ENCODE data around the gene PDHX.
"Not testable (repeated sequence)": the region's sequence is repeated elsewhere in the genome, so short reads cannot be mapped to it uniquely, and the experiment has no call there.

PDHX gene

DNA sequence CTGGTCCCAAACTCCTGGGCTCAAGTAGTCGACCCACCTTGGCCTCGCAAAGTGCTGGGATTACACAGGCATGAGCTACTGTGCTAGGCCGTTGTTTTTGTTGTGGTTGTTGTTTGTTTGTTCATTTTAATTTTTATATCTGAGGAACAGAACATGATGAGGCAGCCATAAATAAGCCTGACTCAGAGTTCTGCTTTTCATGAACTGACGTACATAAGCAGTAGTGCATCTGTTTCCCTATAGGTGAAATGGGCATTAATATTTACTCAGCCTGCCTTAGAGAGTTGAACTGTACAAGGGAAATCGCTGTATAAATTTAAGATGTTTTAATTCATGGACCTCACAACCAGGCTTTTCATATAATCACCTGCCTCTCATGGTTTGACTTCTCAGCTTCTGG, 80.5 kb downstream of the PDHX start:
- no peak for DNase-seq

DNA sequence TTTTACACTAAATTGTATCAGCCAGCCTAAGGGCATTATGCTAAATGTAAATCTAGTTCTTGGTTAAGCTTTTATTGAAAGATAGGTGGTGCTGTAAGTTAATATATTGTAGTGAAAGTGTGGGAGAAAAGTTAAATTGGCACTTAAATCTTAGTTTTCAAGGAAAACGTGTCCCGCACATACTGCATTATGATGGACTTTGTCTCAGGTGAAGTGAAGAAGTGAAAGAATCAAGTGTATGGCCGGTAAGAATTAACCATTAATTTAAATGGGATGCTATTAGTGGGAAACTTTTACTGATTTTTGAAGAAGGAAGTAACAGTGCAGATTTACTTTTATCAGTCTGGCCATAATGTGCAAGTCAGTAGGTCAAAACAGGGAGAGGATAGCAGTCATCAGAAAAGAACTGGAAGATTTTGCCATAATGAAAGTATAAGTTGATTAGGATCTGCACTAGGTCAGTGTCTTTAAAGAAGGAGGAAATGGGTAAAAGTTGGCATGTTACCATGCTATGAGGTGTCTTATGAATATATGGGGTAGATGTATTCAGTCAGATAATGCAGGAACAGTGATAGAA, 81.6 kb downstream of the PDHX start:
- DNase-seq = no peak

- DNase-seq = no peak
These were observed 83.0 kb downstream of the PDHX start for GRCh38 chr11:34999453-34999852.

GRCh38 chr11:35003186-35003585, 86.8 kb downstream of the PDHX start:
- no peak for DNase-seq

DNA sequence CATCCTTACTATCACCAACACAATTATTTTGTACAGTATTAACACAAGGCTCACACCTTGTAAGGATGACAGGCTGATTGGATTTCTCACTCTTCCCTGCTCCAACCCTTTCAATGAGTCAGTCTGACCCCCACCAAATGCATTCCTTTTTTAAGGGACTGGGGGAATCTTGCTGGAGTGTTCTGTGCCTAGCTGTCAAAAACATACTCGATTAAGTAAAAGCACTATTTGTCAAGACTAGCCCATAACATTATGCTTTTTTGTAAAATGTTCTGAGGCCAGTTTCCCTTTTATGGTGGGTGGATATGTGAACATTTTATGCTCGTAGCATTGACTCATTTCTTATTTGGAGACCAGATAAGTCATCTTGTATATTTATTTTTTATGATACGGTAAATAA, 87.2 kb downstream of the PDHX start:
- DNase-seq = no peak

- DNase-seq = no peak
These were observed 88.8 kb downstream of the PDHX start for GRCh38 chr11:35005141-35005780.

DNA sequence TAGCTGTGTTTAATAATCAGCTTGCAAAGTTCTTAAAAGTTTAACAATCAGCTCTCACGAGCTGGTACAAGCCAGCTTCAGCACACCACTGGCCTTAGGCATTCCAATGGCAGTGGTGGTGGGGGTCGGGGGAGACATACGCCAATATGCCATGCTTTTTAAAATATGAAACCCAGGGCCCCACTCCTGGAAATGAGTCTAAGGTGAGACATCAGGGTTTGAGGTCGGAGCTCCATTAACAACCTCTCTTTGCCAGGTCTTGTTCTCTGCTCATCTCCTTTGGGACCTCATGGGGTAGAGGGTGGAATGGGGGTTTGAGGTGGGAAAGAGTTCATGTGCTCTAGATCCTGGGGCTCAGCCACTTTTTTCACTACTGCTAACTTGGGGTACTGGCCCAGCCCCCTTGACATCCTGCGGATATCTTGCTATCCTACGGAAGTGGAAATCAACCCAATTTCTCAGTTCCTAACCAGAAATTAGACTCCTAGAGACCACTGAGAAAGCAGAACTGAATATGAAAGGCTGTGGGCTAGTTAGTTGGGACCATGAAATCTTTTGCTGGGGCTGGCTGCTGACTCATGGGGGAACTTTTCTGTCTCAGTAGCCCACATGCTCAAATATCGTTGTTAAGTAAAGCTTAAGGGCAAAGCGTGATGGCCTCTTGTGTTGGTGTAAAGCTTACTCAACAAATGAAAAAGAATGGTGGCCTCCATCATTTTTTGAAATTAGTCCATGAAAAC, 90.1 kb downstream of the PDHX start:
- DNase-seq = no peak

DNA sequence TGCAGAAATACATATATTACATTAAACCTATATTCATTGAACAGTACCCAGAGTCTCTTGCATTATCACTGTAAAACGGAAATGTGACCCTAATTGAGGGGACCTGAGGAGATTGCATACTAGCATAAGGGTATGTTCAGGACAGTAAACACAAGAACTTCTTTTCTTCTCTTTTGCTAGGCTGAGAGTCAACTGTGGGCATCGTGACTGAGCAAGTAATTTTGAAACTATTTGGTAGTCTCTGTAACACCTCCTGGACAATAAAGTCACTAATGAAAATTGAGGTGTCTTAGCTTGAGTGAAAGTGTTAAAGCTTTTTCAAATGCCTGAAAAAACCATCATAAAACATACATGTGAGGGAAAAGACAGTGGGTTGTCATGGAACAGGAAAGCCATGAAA, 90.9 kb downstream of the PDHX start:
- no peak for DNase-seq

GRCh38 chr11:35009191-35009943, 92.9 kb downstream of the PDHX start:
- no peak for DNase-seq

- no peak for DNase-seq
These were observed 93.5 kb downstream of the PDHX start for GRCh38 chr11:35009944-35010342.

GRCh38 chr11:35010654-35011053, 94.2 kb downstream of the PDHX start:
- DNase-seq = no peak

GRCh38 chr11:35011389-35011788, 95.0 kb downstream of the PDHX start:
- DNase-seq = no peak

GRCh38 chr11:35011944-35012343, 95.5 kb downstream of the PDHX start:
- no peak for DNase-seq

DNA sequence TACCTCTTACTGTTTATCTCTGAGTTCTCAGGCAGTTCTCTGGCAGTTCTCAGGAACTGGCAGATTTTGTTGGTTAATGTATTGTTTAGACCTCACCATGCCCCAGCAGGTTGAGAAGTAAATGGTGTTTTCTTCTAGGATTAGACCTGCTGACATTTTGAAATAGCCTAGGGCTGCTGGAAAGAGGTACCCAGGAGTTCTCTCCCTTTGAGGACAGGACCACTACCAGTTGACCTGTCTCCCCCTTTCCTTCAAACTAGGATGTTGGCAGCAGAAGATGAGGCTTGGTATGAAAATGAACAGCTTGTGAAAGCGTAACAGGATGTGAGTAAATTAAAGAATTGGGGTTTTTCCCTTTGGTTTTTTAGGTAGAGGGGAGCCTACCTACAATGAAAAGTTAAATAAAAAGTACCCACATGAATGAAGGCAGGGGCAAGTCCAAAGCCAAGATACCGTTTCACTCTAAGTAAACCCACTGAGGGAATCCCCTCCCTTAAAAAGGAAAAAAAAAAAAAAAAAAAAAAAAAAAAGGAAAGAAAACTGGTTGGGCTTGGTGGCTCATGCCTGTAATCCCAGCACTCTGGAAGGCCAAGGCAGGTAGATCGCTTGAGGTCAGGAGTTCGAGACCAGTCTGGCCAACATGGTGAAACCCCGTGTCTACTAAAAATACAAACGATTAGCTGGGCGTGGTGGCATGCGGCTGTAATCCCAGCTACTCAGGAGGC, 96.2 kb downstream of the PDHX start:
- no peak for DNase-seq

- no peak for DNase-seq
These were observed 97.3 kb downstream of the PDHX start for GRCh38 chr11:35013514-35014233.

- no peak for DNase-seq
These were observed 97.9 kb downstream of the PDHX start for GRCh38 chr11:35014346-35014745.

GRCh38 chr11:35015621-35016387, 99.4 kb downstream of the PDHX start:
- no peak for DNase-seq

DNA sequence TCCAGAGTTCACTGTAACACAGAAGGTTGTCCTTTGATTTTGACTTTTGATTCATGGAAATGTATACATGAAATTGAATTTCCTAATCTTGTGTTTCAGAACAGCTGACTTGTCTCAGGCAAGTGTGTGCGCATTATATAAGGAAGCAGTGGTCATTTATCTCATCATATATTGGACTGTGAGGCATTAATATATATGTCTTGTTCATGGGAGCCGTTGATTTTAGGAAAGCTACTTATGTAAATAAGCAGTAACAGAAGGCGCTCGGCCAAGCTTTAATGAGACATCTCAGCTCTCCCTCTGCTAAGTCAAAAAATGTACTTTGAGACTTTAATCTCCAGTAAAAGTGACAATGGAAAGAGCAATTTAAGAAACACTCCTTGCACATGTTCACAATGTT, 100.5 kb downstream of the PDHX start:
- DNase-seq = no peak

DNA sequence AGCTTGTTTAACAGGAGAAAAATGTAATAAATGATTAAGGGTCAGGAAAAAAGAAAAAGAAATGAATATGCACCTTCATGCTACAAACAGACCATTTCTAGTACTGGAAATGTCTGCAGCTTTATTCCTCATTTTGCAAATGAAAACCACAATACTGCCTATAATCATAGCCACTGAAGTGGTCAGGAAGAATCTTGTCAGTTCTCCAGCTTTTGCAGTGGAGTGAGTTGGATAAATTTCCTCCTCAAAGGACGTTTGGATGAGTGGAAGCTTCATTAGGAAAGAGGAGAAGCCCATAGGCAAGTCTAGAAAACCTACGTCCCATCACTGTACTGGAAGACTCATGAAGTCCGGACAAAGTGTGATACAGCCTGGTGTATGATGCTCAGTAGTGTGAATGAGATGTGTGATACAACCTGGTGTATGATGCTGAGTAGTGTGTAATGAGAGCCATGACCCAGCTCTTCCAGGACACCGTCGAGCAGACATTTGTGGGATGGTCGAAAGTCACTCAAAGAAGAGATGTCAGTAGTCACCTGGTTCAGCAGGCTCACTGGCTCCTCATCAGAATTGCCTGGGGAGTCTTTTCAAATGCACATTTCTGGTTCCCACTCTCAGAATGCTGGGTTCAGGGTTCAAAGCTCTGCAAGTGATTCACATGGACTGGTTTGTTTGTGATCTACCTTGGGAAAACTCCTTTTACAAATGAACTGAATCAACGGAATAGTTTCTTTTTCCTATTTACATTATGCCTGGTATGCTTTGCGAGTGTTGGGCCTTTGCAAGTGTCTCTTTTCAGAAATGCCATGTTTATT, 101.3 kb downstream of the PDHX start:
- no peak for DNase-seq

GRCh38 chr11:35021589-35021988, 105.2 kb downstream of the PDHX start:
- no peak for DNase-seq

DNA sequence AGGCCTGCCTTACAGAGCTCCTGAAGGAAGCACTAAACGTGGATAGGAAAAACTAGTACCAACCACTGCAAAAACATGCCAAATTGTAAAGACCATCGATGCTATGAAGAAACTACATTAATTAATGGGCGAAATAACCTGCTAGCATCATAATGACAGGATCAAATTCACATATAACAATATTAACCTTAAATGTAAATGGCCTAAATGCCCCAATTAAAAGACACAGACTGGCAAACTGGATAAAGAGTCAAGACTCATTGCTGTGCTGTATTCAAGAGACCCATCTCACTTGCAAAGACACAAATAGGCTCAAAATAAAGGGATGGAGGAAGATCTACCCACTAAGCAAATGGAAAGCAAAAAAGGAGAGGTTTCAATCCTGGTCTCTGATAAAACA, 107.5 kb downstream of the PDHX start:
- not testable (repeated sequence) for DNase-seq

All from NCI-H1092 (cell line).